A673 (cell line): ENCODE measurements around the gene ELANE. TPM values are rescaled to one million over a fixed set of nuclear protein-coding genes. Genes with fewer than 3 reads are reported as not detected.
A peak's percentile ranks its signal among the peaks of the same experiment; 100 is the strongest.

Source experiments
- BruUV-seq: library from RNA; stranded (reverse); fragments of 400-500 nt; replicated peaks from 2 replicates; lab custom pipeline; 2021; lab: Mats Ljungman, UMichigan
- CTCF ChIA-PET: fragments of 300-600 bp; sonication (Branson Sonifier 250); formaldehyde crosslinking; loops from one replicate; lab custom pipeline; 2022; ENCODE audit warnings: antibody characterized with exemption; lab: Charles Lee
- POLR2A ChIA-PET: fragments of 300-600 bp; sonication (Branson Sonifier 250); formaldehyde crosslinking; loops from one replicate; lab custom pipeline; 2022; ENCODE audit warnings: antibody characterized with exemption; ENCODE audit not compliant: low non-redundant PET; lab: Charles Lee
- DNase-seq: peaks from one replicate; pipeline ENCODE4 v3.0.0-alpha.2; 2015; ENCODE audit warnings: low spot score
- H3K27ac ChIP-seq: fragments of 200-600 bp; sonication (generic); 2 replicates; pipeline ENCODE4 v1.5.1; 2016; ENCODE audit warnings: mixed run types, low read depth, mild to moderate bottlenecking, mixed read lengths, antibody characterized with exemption, low read length; ENCODE audit not compliant: poor library complexity, severe bottlenecking
- H3K27me3 ChIP-seq: fragments of 200-600 bp; sonication (generic); replicated peaks from 2 replicates; pipeline ENCODE4 v1.6.1; 2017; ENCODE audit warnings: mixed run types, low read depth, mild to moderate bottlenecking, mixed read lengths, antibody characterized with exemption, low read length; ENCODE audit not compliant: insufficient read depth, poor library complexity
- H3K36me3 ChIP-seq: fragments of 200-600 bp; sonication (generic); 2 replicates; pipeline ENCODE4 v1.6.1; 2016; ENCODE audit warnings: mixed run types, mild to moderate bottlenecking, mixed read lengths, antibody characterized with exemption, low read length; ENCODE audit not compliant: insufficient read depth, poor library complexity, severe bottlenecking
- H3K4me1 ChIP-seq: fragments of 200-600 bp; sonication (generic); 2 replicates; pipeline ENCODE4 v1.6.1; 2017; ENCODE audit warnings: mixed run types, mild to moderate bottlenecking, mixed read lengths, antibody characterized with exemption, low read length; ENCODE audit not compliant: insufficient read depth, poor library complexity, severe bottlenecking
- H3K4me3 ChIP-seq: fragments of 200-600 bp; sonication (generic); 2 replicates; pipeline ENCODE4 v1.5.1; 2016; ENCODE audit warnings: low read depth, mixed run types, mild to moderate bottlenecking, mixed read lengths, low read length; ENCODE audit not compliant: poor library complexity, severe bottlenecking
- H3K9me3 ChIP-seq: fragments of 200-600 bp; sonication (generic); 2 replicates; pipeline ENCODE4 v1.6.1; 2016; ENCODE audit warnings: mixed run types, low read depth, mild to moderate bottlenecking, mixed read lengths, antibody characterized with exemption, low read length; ENCODE audit not compliant: poor library complexity, severe bottlenecking
- CTCF ChIP-seq: fragments of 300-800, 200-600 bp; sonication (generic); conservative IDR thresholded peaks from 2 replicates; pipeline ENCODE4 v1.5.1; 2017; ENCODE audit warnings: low read depth, mild to moderate bottlenecking, antibody characterized with exemption, low read length, moderate library complexity, mixed read lengths
- EZH2 ChIP-seq: fragments of 200-600 bp; sonication (generic); IDR thresholded peaks from 2 replicates; pipeline ENCODE4 v1.6.1; 2017; ENCODE audit warnings: borderline replicate concordance, low read depth, mild to moderate bottlenecking, mixed read lengths, antibody characterized with exemption, low read length; ENCODE audit not compliant: poor library complexity, severe bottlenecking
- intact Hi-C: fragments of 100-400 bp; cut with micrococcal nuclease; formaldehyde crosslinking; loops from one replicate; pipeline ENCODE4 v1.10.0; 2022; ENCODE audit not compliant: unreplicated experiment
- total RNA-seq: library from RNA; stranded (reverse); gene quantifications from 2 replicates; pipeline ENCODE4 v1.2.3, GENCODE V29; 2021

ELANE gene
- total RNA-seq, 1 experiment from 2014 or later, result not detected

- no peaks in the 10 kb centered on the region for H3K27me3 ChIP-seq
- ChIA-PET POLR2A (no interaction called here), CTCF (no interaction called here)
- DNase-seq, result peak; percentile 73
- no peaks in the 10 kb centered on the region for H3K9me3 ChIP-seq
- H3K4me1 ChIP-seq, result peaks cover 11% of the 10 kb centered on the region
- no TSS peak for BruUV-seq
- H3K36me3 ChIP-seq, result no peaks in the 10 kb centered on the region
- H3K4me3 ChIP-seq, result no peak overlapping the region
- TF ChIP-seq CTCF (peak; percentile 45), EZH2 (no peak)
- no peak overlapping the region for H3K27ac ChIP-seq
- intact Hi-C loops, result loop anchor here (2.0 to 10.0 kb wide), 4 partner anchors 59 to 383 kb away; partner anchors contain the start of genes ATP5F1D, MIDN and WDR18
Observed at GRCh38 chr19:861756-862580, 9.9 kb downstream of the ELANE start.

GRCh38 chr19:862581-863314 is 10.6 kb downstream of the ELANE start:
- POLR2A ChIA-PET, result no interaction called here
- CTCF ChIA-PET, result interaction anchor here (0.5 kb wide), 1 partner anchor 435 kb away, joined by 3 read pairs; no protein-coding TSS in a partner anchor

More at GRCh38 chr19:862581-863314, 10.6 kb downstream of the ELANE start:
- intact Hi-C loops, result loop anchor here (2.0 to 10.0 kb wide), 4 partner anchors 58 to 382 kb away; partner anchors contain the start of genes ATP5F1D, MIDN and WDR18
- DNase-seq, result peak; percentile 88
- BruUV-seq, result no TSS peak
- H3K27ac ChIP-seq, result no peak overlapping the region
- H3K4me3 ChIP-seq, result peak overlapping the region; percentile 30
- no peaks in the 10 kb centered on the region for H3K9me3 ChIP-seq
- peaks cover 19% of the 10 kb centered on the region for H3K4me1 ChIP-seq
- peaks cover under 1% of the 10 kb centered on the region for H3K36me3 ChIP-seq
- no peaks in the 10 kb centered on the region for H3K27me3 ChIP-seq
- TF ChIP-seq CTCF (no peak), EZH2 (no peak)
